T-helper 1 cell treated with Interleukin-12 subunit alpha and Interleukin-12 subunit beta and Interleukin-4 antibody, amounts not matched to agents 30 μg/mL and 1 μg/mL, for 36 hours (primary cell): ENCODE data around the gene SLC9A7.
A peak's percentile ranks its signal among the peaks of the same experiment; 100 is the strongest.

Source experiments
- H3K27ac Mint-ChIP-seq: one replicate; pipeline ENCODE4 v1.8.0; 2021; ENCODE audit warnings: mild to moderate bottlenecking, mixed read lengths
- H3K27me3 Mint-ChIP-seq: one replicate; pipeline ENCODE4 v1.8.0; 2021; ENCODE audit warnings: low read depth, mixed read lengths
- H3K36me3 Mint-ChIP-seq: one replicate; pipeline ENCODE4 v1.8.0; 2021; ENCODE audit warnings: low read depth, mixed read lengths
- H3K4me1 Mint-ChIP-seq: one replicate; pipeline ENCODE4 v1.8.0; 2021; ENCODE audit warnings: low read depth, mixed read lengths
- H3K4me3 Mint-ChIP-seq: one replicate; pipeline ENCODE4 v1.8.0; 2021; ENCODE audit warnings: mild to moderate bottlenecking, moderate library complexity, mixed read lengths
- H3K9me3 Mint-ChIP-seq: one replicate; pipeline ENCODE4 v1.8.0; 2021; ENCODE audit warnings: mixed read lengths

Gene SLC9A7

DNA sequence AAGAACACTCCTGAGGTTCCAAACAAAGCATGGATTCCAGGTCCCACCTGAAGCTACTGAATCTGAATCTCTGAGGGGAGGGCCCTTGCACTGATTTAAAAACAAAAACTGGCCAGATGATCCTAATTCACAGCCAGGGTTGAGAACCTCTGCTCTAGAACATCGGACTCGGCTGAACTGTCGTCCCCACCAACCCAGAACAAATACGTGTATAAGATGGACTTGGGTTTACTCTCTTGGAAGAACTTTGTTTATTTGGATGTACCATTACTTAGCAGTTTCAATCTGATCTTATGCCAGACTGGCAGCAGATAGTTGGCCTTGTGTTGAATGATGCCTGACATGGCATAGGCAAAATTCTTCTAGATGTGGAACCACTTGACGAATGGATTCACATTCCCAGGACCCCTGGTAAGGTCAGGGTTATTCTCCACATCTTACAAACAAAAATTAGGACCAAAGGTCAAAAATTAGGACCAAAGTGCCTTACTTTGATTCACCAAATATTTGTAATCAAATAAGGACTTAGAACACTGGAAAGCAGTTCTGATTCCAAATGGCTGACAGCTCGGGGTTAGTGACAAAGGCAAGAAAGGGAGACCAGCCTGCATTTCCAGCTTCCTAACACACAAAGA is 156.3 kb downstream of the SLC9A7 start:
- no peaks in the 10 kb centered on the region for H3K27me3 Mint-ChIP-seq
- peaks cover 10% of the 10 kb centered on the region for H3K4me1 Mint-ChIP-seq
- no peak overlapping the region for H3K4me3 Mint-ChIP-seq
- H3K9me3 Mint-ChIP-seq, result no peaks in the 10 kb centered on the region
- H3K27ac Mint-ChIP-seq, result no peak overlapping the region
- peaks cover 15% of the 10 kb centered on the region for H3K36me3 Mint-ChIP-seq

DNA sequence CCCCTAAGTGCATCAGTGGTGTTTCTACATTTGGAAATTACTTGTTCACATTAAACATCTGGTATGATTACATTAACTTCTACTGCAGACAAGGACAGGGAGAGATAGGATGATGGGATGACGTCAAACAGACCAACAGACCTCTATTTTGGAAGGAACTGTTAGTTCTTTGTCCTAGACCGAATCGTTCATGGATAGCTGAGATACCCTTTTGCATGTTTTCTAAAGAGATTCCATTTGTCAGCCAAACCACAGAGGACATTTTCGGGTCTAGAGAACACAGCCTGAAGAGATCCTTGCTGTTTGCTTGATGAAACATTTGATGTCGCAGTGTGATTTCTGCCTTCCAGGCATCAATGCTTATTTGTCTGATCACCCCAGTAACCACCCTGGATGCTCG is 157.6 kb downstream of the SLC9A7 start:
- Mint-ChIP-seq H3K27ac (no peak overlapping the region), H3K36me3 (peaks cover 10% of the 10 kb centered on the region), H3K4me1 (peaks cover 10% of the 10 kb centered on the region), H3K9me3 (no peaks in the 10 kb centered on the region), H3K27me3 (no peaks in the 10 kb centered on the region), H3K4me3 (no peak overlapping the region)

DNA sequence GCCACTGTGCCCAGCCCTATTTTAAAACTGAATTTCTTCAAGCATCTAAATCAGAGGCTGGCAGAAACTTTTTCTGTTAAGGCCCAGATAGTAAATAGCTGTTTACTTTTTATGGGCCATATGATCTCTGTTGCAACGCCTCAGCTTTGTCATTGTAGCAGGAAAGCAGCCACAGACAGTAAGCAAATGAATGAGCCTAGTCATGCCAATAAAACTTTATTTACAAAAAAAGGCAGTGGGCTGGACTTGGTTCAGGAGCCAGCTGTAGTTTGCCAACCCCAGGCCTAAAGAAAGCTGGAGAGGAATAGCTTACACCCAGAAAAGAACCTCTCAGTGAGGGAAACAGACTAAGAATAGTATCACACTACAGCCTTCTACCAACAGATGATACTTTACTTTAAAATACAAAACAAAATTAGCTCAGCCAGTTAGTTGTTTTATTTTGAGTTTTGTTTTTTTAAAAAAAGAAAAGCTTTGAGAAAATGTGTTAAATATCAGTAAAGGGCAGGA is 159.8 kb downstream of the SLC9A7 start:
- Mint-ChIP-seq H3K9me3 (no peaks in the 10 kb centered on the region), H3K27me3 (no peaks in the 10 kb centered on the region), H3K4me3 (no peak overlapping the region), H3K4me1 (peaks cover 9% of the 10 kb centered on the region), H3K27ac (no peak overlapping the region), H3K36me3 (peaks cover 10% of the 10 kb centered on the region)

DNA sequence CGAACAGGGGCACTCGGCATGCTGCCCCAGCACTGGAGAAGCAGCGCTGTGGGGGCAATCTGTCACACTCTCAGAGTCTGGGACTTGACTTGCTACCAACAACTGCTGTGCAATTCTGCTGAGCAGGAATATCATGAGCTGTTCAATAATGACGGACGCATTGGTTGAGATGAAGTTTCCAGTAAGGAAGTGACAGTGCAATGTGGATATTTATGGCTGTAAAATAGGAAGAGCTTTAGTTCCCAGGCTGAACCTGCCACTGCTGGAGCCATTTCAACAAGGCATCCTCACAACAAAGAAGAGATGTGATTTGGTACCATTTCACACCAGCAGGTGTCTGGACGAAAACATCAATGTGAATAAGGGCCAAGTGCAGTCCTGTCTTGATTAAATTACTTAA is 161.1 kb downstream of the SLC9A7 start:
- Mint-ChIP-seq H3K4me1 (peaks cover 4% of the 10 kb centered on the region), H3K4me3 (no peak overlapping the region), H3K27ac (no peak overlapping the region), H3K36me3 (peaks cover 11% of the 10 kb centered on the region), H3K9me3 (no peaks in the 10 kb centered on the region), H3K27me3 (no peaks in the 10 kb centered on the region)

DNA sequence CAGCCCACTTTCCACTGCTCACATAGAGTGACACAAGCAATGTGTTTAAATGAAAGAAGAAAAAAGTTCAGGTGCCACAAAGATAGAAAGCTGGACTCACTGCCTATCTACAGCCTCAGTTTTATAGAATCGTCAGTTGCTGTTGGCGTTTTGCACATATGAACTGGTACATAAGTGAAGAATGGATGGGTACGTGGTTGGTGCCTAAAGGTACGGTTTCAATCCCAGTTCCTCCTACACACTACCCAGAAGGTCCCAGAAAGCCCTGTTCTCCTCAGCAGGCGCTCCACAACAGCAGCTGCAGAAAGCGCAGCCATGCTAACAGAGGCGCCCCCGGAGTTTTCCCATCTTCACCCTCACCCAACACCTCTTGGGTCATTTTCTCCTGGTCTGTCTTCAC is 161.7 kb downstream of the SLC9A7 start:
- peaks cover 10% of the 10 kb centered on the region for H3K36me3 Mint-ChIP-seq
- H3K27me3 Mint-ChIP-seq, result no peaks in the 10 kb centered on the region
- peaks cover 4% of the 10 kb centered on the region for H3K4me1 Mint-ChIP-seq

DNA sequence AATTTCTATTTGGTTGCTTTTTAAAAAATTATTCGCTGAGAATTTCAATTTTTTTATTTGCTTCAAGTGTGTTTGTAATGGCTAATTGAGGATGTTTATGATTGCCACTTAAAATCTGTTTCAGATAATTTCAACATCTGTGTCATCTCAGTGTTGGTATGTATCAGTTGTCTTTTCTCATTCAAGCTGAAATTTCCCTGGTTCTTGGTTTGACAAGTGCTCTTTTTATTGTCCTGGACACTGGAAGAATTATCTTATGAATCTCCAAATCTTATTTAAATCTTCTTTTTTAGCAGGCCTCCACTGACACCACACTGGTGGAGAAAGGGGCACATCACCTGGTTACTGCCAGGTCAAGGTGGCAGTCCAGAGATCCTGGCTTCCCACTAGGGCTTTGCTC is 163.8 kb downstream of the SLC9A7 start:
- Mint-ChIP-seq H3K9me3 (no peaks in the 10 kb centered on the region), H3K36me3 (peaks cover 14% of the 10 kb centered on the region), H3K27ac (no peak overlapping the region), H3K27me3 (no peaks in the 10 kb centered on the region), H3K4me1 (peaks cover 3% of the 10 kb centered on the region), H3K4me3 (no peak overlapping the region)

More for the DNA sequence above, 161.7 kb downstream of the SLC9A7 start:
- Mint-ChIP-seq H3K27ac (no peak overlapping the region), H3K4me3 (no peak overlapping the region), H3K9me3 (no peaks in the 10 kb centered on the region)

DNA sequence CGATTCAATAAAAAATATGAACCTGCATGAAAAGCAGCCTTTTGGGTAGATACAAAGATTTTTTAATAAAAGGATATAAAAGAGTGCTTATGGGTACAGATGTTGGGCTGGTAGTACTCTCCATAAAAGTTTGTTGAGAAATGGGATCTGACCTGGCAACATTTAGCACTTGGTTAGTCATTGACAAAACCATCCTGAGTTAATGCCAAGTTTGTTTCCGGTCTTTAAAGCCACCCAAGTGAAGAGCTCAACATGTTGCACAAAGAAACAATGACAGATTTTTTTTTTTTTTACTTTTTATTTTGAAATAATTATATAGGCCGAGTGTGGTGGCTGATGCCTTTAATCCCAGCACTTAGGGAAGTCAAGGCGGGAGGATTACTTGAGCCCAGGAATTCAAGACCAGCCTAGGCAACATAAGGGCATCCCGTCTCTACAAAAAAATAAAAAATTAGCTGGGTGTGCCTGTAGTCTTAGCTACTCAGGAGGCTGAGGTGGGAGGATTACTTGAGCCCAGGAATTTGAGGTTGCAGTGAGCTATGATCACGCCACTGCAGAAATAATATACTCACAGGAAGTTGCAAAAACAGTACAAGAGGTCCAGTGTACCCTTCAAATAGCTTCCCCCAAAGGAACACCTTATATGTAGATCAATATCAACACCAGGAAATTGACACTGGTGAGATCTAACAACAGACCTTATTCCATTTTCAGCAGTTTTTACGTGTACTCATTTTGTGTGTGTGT is 168.8 kb downstream of the SLC9A7 start:
- Mint-ChIP-seq H3K9me3 (no peaks in the 10 kb centered on the region), H3K27me3 (no peaks in the 10 kb centered on the region), H3K27ac (no peak overlapping the region), H3K4me3 (no peak overlapping the region), H3K36me3 (peaks cover 9% of the 10 kb centered on the region), H3K4me1 (peaks cover 17% of the 10 kb centered on the region)

DNA sequence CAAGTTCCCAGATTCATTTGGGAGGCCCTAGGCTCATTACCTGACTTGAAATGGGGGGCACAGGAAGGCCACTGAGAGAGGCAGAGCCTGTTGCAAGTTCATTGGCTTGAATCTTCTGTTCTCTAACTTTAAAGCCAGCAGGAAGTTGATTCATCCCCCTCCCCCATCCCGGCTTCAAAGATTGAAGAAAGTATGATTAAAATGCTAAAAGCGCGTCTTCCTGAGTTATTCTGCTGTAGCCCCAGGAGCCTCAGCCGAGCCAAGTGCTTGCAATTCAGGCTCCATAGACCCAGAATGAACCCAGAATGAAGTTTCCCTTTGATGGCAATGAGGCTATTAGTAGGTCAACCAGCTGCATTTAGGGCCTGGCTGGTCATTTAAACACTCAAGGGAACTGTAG is 170.7 kb downstream of the SLC9A7 start:
- Mint-ChIP-seq H3K9me3 (no peaks in the 10 kb centered on the region), H3K36me3 (peaks cover 6% of the 10 kb centered on the region), H3K4me1 (peaks cover 19% of the 10 kb centered on the region), H3K27me3 (no peaks in the 10 kb centered on the region), H3K4me3 (peak overlapping the region; percentile 70), H3K27ac (peak overlapping the region; percentile 75)

DNA sequence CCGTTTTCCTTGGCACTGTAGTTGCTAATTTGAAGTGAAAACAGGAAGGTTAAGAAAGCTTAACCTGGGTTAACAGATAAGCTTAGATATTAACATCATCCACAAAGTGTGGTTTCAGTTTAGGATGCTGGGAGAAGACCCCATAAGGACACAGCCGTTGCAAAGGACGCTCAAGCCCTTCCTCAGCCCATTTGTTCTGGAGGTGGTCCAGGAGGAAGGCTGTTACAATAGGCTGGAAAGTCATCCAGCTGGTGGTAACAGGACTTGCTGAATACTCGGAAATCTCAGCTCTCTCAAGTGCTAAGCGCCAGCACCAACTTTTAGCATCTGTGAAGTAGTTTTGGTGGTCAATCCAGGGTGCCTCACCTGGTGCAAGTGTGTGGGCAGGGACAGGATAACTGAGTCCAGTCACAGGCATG is 171.2 kb downstream of the SLC9A7 start:
- H3K4me3 Mint-ChIP-seq, result peak overlapping the region; percentile 70
- H3K27ac Mint-ChIP-seq, result peak overlapping the region; percentile 75
- no peaks in the 10 kb centered on the region for H3K27me3 Mint-ChIP-seq

DNA sequence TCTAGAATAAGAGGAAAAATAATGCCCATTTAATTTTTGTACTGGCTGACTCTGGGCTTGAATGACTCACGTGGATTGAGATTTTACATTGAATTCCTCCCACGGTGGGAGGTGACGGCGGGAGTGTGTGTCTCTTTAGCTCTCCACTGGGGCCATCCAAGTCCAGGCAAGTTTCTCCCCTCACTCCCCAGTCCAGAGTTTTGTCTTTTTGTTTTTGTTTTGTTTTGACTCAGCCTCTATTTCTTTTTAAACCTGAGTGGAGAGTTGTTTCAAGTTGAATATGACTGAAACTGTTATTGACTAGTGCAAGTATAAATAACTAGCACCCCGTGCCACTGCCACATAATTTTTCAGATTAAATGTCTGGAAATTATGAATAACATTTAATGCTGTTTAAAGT is 171.8 kb downstream of the SLC9A7 start:
- H3K4me3 Mint-ChIP-seq, result peak overlapping the region; percentile 57
- H3K27me3 Mint-ChIP-seq, result no peaks in the 10 kb centered on the region
- H3K4me1 Mint-ChIP-seq, result peaks cover 19% of the 10 kb centered on the region
- H3K36me3 Mint-ChIP-seq, result peaks cover 5% of the 10 kb centered on the region
- peak overlapping the region; percentile 80 for H3K27ac Mint-ChIP-seq
- no peaks in the 10 kb centered on the region for H3K9me3 Mint-ChIP-seq

More for the DNA sequence above, 171.2 kb downstream of the SLC9A7 start:
- Mint-ChIP-seq H3K4me1 (peaks cover 19% of the 10 kb centered on the region), H3K9me3 (no peaks in the 10 kb centered on the region), H3K36me3 (peaks cover 6% of the 10 kb centered on the region)

DNA sequence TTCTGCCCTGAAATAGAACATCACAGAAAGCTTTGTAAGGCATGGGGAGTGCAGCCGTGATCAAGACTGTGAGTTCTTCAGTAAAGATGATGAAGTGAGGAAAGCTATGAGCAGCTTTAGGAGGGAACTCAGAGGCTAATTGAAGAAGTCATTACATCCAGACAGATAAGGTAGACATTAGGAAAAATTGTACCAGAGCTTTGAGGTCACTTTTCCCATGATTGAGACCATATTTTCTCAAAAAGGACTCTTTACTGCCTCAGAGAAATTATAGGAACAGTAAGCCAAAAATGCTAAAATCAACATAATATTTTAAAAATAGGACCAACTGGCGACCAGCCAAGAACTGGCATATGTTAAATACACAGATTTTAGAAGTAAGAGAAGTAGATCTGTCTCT is 174.2 kb downstream of the SLC9A7 start:
- Mint-ChIP-seq H3K36me3 (no peaks in the 10 kb centered on the region), H3K27me3 (no peaks in the 10 kb centered on the region), H3K4me1 (peaks cover 19% of the 10 kb centered on the region), H3K27ac (no peak overlapping the region), H3K9me3 (no peaks in the 10 kb centered on the region), H3K4me3 (no peak overlapping the region)

DNA sequence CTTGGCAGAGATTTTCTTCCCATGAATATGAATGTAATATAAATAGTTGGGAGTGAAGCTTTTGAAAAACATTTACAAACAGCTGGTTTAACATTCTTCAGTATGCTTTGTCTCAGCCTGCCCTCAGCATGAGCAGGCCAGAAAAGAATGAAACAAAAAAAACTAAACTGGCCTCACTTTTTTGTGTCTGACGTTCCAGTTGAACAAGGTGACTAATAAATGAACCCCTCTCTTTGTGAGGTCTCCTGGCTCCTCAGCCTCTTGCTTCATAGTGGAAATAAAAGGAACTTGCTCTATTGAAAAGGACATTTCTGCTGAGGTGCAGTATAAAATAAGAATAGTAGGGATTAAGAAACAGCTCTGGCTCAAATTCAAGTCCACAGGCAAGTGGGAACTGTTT is 176.0 kb downstream of the SLC9A7 start:
- Mint-ChIP-seq H3K4me1 (peaks cover 17% of the 10 kb centered on the region), H3K4me3 (no peak overlapping the region), H3K27ac (no peak overlapping the region), H3K27me3 (no peaks in the 10 kb centered on the region), H3K36me3 (peaks cover 4% of the 10 kb centered on the region), H3K9me3 (no peaks in the 10 kb centered on the region)

DNA sequence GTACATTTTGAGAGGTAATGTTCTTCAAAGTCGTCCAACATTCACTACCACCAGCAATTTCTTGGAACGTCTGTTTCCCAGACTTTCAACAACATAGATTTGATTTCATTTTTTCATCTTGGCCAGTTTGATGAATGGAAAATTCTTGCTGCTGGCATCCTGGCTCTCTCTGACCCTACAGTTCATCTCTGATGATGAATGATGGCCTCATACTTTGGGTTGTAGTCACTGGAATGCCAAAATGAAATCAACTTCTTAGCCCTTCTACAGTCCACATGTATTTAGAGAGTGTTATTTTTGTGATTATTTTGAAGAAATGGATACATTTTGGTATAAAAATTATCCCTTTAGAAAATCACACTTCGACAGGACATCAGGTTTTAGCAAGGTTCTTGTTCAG is 176.6 kb downstream of the SLC9A7 start:
- Mint-ChIP-seq H3K9me3 (no peaks in the 10 kb centered on the region), H3K4me1 (peaks cover 16% of the 10 kb centered on the region), H3K4me3 (no peak overlapping the region), H3K27ac (no peak overlapping the region), H3K27me3 (no peaks in the 10 kb centered on the region), H3K36me3 (peaks cover 8% of the 10 kb centered on the region)

DNA sequence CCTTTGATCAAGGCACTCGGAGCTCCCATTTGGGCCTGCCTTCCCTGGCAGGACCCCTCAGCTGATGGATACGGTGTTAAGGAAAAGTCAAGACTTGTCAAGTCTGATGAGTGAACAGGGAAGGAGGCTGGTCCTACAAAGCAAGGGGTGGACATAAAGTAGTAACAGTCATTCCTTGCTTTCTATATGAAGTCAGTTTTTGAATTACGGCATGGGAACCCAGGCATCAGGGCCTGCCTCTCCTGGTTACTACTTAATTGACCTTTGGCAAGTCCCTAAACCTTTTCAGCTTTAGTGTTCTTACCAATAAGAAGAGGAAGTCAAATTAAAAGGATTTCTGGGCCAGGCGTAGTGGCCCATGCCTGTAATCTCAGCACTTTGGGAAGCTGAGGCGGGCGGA is 178.3 kb downstream of the SLC9A7 start:
- peaks cover 21% of the 10 kb centered on the region for H3K4me1 Mint-ChIP-seq
- H3K4me3 Mint-ChIP-seq, result no peak overlapping the region
- no peaks in the 10 kb centered on the region for H3K27me3 Mint-ChIP-seq
- no peak overlapping the region for H3K27ac Mint-ChIP-seq
- H3K9me3 Mint-ChIP-seq, result no peaks in the 10 kb centered on the region
- H3K36me3 Mint-ChIP-seq, result peaks cover 13% of the 10 kb centered on the region

DNA sequence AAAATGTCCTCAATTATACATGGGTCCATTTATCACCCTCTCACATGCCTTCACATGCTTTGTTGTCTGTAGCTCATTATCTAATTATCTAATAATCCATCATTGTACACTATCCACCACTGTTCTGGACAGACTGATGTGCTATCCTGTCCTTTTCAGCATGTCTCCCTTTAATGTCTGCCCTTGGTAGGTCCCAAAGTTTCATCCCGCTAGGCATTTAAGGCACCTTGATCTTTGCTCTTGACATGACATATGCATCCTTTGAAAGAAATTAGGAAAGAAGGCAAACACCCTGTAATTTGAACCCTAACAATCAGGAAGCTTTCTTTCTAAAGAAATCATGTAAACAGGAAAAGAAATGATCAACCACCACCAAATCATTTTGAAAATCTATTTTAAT is 179.7 kb downstream of the SLC9A7 start:
- peak overlapping the region; percentile 1 for H3K27ac Mint-ChIP-seq
- peaks cover 23% of the 10 kb centered on the region for H3K4me1 Mint-ChIP-seq
- peaks cover 13% of the 10 kb centered on the region for H3K36me3 Mint-ChIP-seq
- no peaks in the 10 kb centered on the region for H3K9me3 Mint-ChIP-seq
- no peak overlapping the region for H3K4me3 Mint-ChIP-seq
- H3K27me3 Mint-ChIP-seq, result no peaks in the 10 kb centered on the region
